A673 (cell line): ENCODE data around the gene NKX2-8. TPM values are rescaled to one million over a fixed set of nuclear protein-coding genes. Genes with fewer than 3 reads are reported as not detected.

Experiments used
- BruUV-seq: library from RNA; stranded (reverse); fragments of 400-500 nt; replicated peaks from 2 replicates; lab custom pipeline; 2021; lab: Mats Ljungman, UMichigan
- CTCF ChIA-PET: fragments of 300-600 bp; sonication (Branson Sonifier 250); formaldehyde crosslinking; loops from one replicate; lab custom pipeline; 2022; ENCODE audit warnings: antibody characterized with exemption; lab: Charles Lee
- POLR2A ChIA-PET: fragments of 300-600 bp; sonication (Branson Sonifier 250); formaldehyde crosslinking; loops from one replicate; lab custom pipeline; 2022; ENCODE audit warnings: antibody characterized with exemption; ENCODE audit not compliant: low non-redundant PET; lab: Charles Lee
- DNase-seq: peaks from one replicate; pipeline ENCODE4 v3.0.0-alpha.2; 2015; ENCODE audit warnings: low spot score
- H3K27ac ChIP-seq: fragments of 200-600 bp; sonication (generic); 2 replicates; pipeline ENCODE4 v1.5.1; 2016; ENCODE audit warnings: mixed run types, low read depth, mild to moderate bottlenecking, mixed read lengths, antibody characterized with exemption, low read length; ENCODE audit not compliant: poor library complexity, severe bottlenecking
- H3K27me3 ChIP-seq: fragments of 200-600 bp; sonication (generic); replicated peaks from 2 replicates; pipeline ENCODE4 v1.6.1; 2017; ENCODE audit warnings: mixed run types, low read depth, mild to moderate bottlenecking, mixed read lengths, antibody characterized with exemption, low read length; ENCODE audit not compliant: insufficient read depth, poor library complexity
- H3K36me3 ChIP-seq: fragments of 200-600 bp; sonication (generic); 2 replicates; pipeline ENCODE4 v1.6.1; 2016; ENCODE audit warnings: mixed run types, mild to moderate bottlenecking, mixed read lengths, antibody characterized with exemption, low read length; ENCODE audit not compliant: insufficient read depth, poor library complexity, severe bottlenecking
- H3K4me1 ChIP-seq: fragments of 200-600 bp; sonication (generic); 2 replicates; pipeline ENCODE4 v1.6.1; 2017; ENCODE audit warnings: mixed run types, mild to moderate bottlenecking, mixed read lengths, antibody characterized with exemption, low read length; ENCODE audit not compliant: insufficient read depth, poor library complexity, severe bottlenecking
- H3K4me3 ChIP-seq: fragments of 200-600 bp; sonication (generic); 2 replicates; pipeline ENCODE4 v1.5.1; 2016; ENCODE audit warnings: low read depth, mixed run types, mild to moderate bottlenecking, mixed read lengths, low read length; ENCODE audit not compliant: poor library complexity, severe bottlenecking
- H3K9me3 ChIP-seq: fragments of 200-600 bp; sonication (generic); 2 replicates; pipeline ENCODE4 v1.6.1; 2016; ENCODE audit warnings: mixed run types, low read depth, mild to moderate bottlenecking, mixed read lengths, antibody characterized with exemption, low read length; ENCODE audit not compliant: poor library complexity, severe bottlenecking
- EZH2 ChIP-seq: fragments of 200-600 bp; sonication (generic); IDR thresholded peaks from 2 replicates; pipeline ENCODE4 v1.6.1; 2017; ENCODE audit warnings: borderline replicate concordance, low read depth, mild to moderate bottlenecking, mixed read lengths, antibody characterized with exemption, low read length; ENCODE audit not compliant: poor library complexity, severe bottlenecking
- intact Hi-C: fragments of 100-400 bp; cut with micrococcal nuclease; formaldehyde crosslinking; loops from one replicate; pipeline ENCODE4 v1.10.0; 2022; ENCODE audit not compliant: unreplicated experiment
- total RNA-seq: library from RNA; stranded (reverse); gene quantifications from 2 replicates; pipeline ENCODE4 v1.2.3, GENCODE V29; 2021
- TF ChIP-seq, protein P1 (sequence below): fragments of 300-800, 200-600 bp; sonication (generic); conservative IDR thresholded peaks from 2 replicates; pipeline ENCODE4 v1.5.1; 2017; ENCODE audit warnings: low read depth, mild to moderate bottlenecking, antibody characterized with exemption, low read length, moderate library complexity, mixed read lengths

The NKX2-8 gene
- total RNA-seq, 1 experiment from 2014 or later: not detected

DNA sequence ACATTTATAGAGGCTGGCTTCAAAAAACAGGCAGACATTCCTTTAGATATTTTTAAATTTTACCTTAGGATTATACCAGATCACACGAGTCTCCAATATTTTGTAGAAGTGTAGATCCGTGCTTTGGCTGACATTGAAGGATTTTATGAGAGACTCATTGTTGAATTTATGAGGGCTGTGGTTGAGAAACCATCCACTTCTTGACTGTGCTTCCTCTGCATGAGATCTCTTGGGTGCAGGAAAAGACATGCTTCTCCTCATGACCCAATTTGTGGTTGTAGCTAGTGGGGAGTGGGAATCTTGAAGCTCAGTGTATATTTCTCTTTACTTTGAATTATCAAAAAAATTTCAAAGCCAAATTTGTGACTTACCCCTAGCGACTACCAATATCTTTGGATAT is 36.7 kb upstream of the NKX2-8 start:
- Histone ChIP-seq H3K36me3 (no peaks in the 10 kb centered on the region), H3K27me3 (no peaks in the 10 kb centered on the region), H3K27ac (no peak overlapping the region), H3K4me3 (no peak overlapping the region), H3K4me1 (no peaks in the 10 kb centered on the region), H3K9me3 (no peaks in the 10 kb centered on the region)
- ChIA-PET CTCF (no interaction called here), POLR2A (no interaction called here)
- no peak for DNase-seq
- BruUV-seq: no TSS peak
- no peak for TF ChIP-seq EZH2
- TF ChIP-seq, protein P1, sequence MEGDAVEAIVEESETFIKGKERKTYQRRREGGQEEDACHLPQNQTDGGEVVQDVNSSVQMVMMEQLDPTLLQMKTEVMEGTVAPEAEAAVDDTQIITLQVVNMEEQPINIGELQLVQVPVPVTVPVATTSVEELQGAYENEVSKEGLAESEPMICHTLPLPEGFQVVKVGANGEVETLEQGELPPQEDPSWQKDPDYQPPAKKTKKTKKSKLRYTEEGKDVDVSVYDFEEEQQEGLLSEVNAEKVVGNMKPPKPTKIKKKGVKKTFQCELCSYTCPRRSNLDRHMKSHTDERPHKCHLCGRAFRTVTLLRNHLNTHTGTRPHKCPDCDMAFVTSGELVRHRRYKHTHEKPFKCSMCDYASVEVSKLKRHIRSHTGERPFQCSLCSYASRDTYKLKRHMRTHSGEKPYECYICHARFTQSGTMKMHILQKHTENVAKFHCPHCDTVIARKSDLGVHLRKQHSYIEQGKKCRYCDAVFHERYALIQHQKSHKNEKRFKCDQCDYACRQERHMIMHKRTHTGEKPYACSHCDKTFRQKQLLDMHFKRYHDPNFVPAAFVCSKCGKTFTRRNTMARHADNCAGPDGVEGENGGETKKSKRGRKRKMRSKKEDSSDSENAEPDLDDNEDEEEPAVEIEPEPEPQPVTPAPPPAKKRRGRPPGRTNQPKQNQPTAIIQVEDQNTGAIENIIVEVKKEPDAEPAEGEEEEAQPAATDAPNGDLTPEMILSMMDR: no peak
- intact Hi-C loops: no loop called here

DNA sequence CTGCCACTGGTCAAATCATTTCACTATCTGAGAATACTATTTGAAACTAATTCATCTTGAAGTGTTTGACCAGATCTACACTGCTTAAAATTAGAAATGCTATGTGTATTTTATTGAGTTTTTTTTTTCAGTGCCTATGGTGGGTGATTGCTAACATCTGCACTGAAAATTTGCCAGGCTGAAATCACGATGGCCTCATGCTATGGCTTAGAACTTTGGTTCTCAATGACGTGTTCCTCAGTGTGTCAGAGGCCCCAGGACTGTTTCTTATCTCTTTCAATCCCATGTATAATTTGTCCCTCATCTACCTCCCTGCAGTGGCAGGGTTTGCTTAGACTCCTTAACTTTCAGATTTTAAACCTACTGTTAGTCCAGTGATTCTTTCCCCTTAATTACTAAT is 36.2 kb upstream of the NKX2-8 start:
- Histone ChIP-seq H3K9me3 (no peaks in the 10 kb centered on the region), H3K4me1 (no peaks in the 10 kb centered on the region), H3K4me3 (no peak overlapping the region), H3K27ac (no peak overlapping the region), H3K36me3 (no peaks in the 10 kb centered on the region), H3K27me3 (no peaks in the 10 kb centered on the region)
- CTCF ChIA-PET: no interaction called here
- no TSS peak for BruUV-seq
- POLR2A ChIA-PET: no interaction called here
- intact Hi-C loops: no loop called here
- TF ChIP-seq, protein P1: no peak
- TF ChIP-seq EZH2: no peak
- DNase-seq: no peak

DNA sequence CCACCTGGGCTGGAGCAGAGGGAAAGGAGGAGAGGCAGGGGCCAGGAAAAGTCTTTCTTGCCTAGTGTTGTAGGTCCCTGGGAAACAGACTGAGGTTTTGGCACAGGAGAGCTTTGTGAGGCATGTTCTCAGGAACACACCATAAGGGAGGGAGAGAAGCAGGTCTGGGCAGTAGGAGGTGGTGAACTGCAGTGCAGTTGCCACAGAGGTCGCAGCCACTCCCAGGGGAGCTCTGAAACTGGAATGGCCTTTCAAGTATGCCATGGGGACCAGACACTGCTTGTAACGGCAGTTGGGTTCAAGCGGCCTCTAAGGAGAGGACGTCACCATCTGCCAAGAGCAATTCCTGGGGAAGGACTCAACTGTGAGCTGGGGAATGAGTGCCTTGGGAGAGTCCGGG is 35.4 kb upstream of the NKX2-8 start:
- CTCF ChIA-PET: no interaction called here
- Histone ChIP-seq H3K9me3 (no peaks in the 10 kb centered on the region), H3K36me3 (no peaks in the 10 kb centered on the region), H3K27ac (no peak overlapping the region), H3K4me1 (no peaks in the 10 kb centered on the region), H3K4me3 (no peak overlapping the region), H3K27me3 (no peaks in the 10 kb centered on the region)
- POLR2A ChIA-PET: no interaction called here
- TF ChIP-seq, protein P1: no peak
- TF ChIP-seq EZH2: no peak
- intact Hi-C loops: no loop called here
- DNase-seq: no peak
- BruUV-seq: no TSS peak
